ENCODE measurements around the gene RNASE8. TPM values are rescaled to one million over a fixed set of nuclear protein-coding genes. Genes with fewer than 3 reads are reported as not detected.

RNASE8 gene
- total RNA-seq, 1 experiment from 2014 or later = not detected

GRCh38 chr14:21072781-21073339 is 15.2 kb downstream of the RNASE8 start:
- TF ChIP-seq CTCF (IDR thresholded peaks at IDR 0.05) (no peak), POLR2AphosphoS5 (IDR thresholded peaks at IDR 0.05; ENCODE audit: low read depth, low read length) (no peak), TCF7L2 (IDR thresholded peaks at IDR 0.05; ENCODE audit: low read depth, low read length) (no peak), SIN3A (IDR thresholded peaks at IDR 0.05; ENCODE audit: borderline replicate concordance, insufficient read depth, low read depth, low read length) (no peak)

GRCh38 chr14:21073921-21074320 is 16.3 kb downstream of the RNASE8 start:
- ATAC-seq (no peak), DNase-seq (ENCODE audit: low read depth, low spot score) (no peak)
- in situ Hi-C loops (cut with HindIII; ENCODE audit: low pct_unique_long_range_greater_than_20kb, low sequenced_read_pairs) (no loop called here), intact Hi-C loops (cut with micrococcal nuclease; ENCODE audit: unreplicated experiment) (no loop called here)
- H3K4me3 ChIP-seq (ENCODE audit: low read depth in 2 of 2, low read length in 2 of 2) = no peak overlapping the region
- H3K27me3 ChIP-seq (ENCODE audit: control insufficient read depth, insufficient read depth, low read length) = no peaks in the 10 kb centered on the region
- no TSS peak for BruUV-seq (replicated peaks)
- ChIA-PET POLR2A (no interaction called here), CTCF (interaction anchor here (0.6 kb wide), 1 partner anchor 57 kb away, joined by 6 read pairs; no protein-coding TSS in a partner anchor)
- H3K9me3 ChIP-seq (ENCODE audit: control insufficient read depth, insufficient read depth, low read depth, low read length) = no peaks in the 10 kb centered on the region
- peaks cover 7% of the 10 kb centered on the region for H3K4me1 ChIP-seq (ENCODE audit: control insufficient read depth, insufficient read depth, low read length)
- no peak for TF ChIP-seq REST (IDR thresholded peaks at IDR 0.05; ENCODE audit: insufficient read depth in 1 of 2, low read depth in 2 of 2, low read length in 1 of 2)
- TF ChIP-seq CTCF (IDR thresholded peaks at IDR 0.05) = no peak
- no peak for TF ChIP-seq SIN3A (IDR thresholded peaks at IDR 0.05; ENCODE audit: borderline replicate concordance, insufficient read depth, low read depth, low read length)
- TF ChIP-seq POLR2AphosphoS5 (IDR thresholded peaks at IDR 0.05; ENCODE audit: low read depth, low read length) = no peak
- no peak for TF ChIP-seq TCF7L2 (IDR thresholded peaks at IDR 0.05; ENCODE audit: low read depth, low read length)
- H3K27ac ChIP-seq (ENCODE audit: low read length) = no peak overlapping the region
- no peaks in the 10 kb centered on the region for H3K36me3 ChIP-seq (ENCODE audit: control insufficient read depth, insufficient read depth, low read length)

More at GRCh38 chr14:21072781-21073339, 15.2 kb downstream of the RNASE8 start:
- Histone ChIP-seq H3K27ac (ENCODE audit: low read length) (no peak overlapping the region), H3K4me3 (ENCODE audit: low read depth in 2 of 2, low read length in 2 of 2) (no peak overlapping the region), H3K27me3 (ENCODE audit: control insufficient read depth, insufficient read depth, low read length) (no peaks in the 10 kb centered on the region), H3K36me3 (ENCODE audit: control insufficient read depth, insufficient read depth, low read length) (no peaks in the 10 kb centered on the region), H3K9me3 (ENCODE audit: control insufficient read depth, insufficient read depth, low read depth, low read length) (no peaks in the 10 kb centered on the region), H3K4me1 (ENCODE audit: control insufficient read depth, insufficient read depth, low read length) (peaks cover 7% of the 10 kb centered on the region)
- DNase-seq (ENCODE audit: low read depth, low spot score) (no peak), ATAC-seq (no peak)
- intact Hi-C loops (cut with micrococcal nuclease; ENCODE audit: unreplicated experiment) (no loop called here), in situ Hi-C loops (cut with HindIII; ENCODE audit: low pct_unique_long_range_greater_than_20kb, low sequenced_read_pairs) (no loop called here)
- BruUV-seq (replicated peaks) = no TSS peak
- POLR2A ChIA-PET = no interaction called here
- CTCF ChIA-PET = no interaction called here

All from Panc1 (cell line).